COLO829 (cell line): ENCODE results near the gene PRSS2.
"Not testable (repeated sequence)": the region's sequence is repeated elsewhere in the genome, so short reads cannot be mapped to it uniquely, and the experiment has no call there.

Source experiments
- DNase-seq: peaks from one replicate; pipeline ENCODE4 v3.0.0; 2012; ENCODE audit warnings: low spot score

Gene PRSS2

GRCh38 chr7:142770661-142771352 is at the start of gene PRSS2:
Gene PRSS2, plus strand, starts transcription at chr7:142770970. Its CDS starts 13 bp downstream, at chr7:142770983.
- DNase-seq, result no peak

- DNase-seq, result no peak
These were observed 49.8 kb upstream of the PRSS2 start for GRCh38 chr7:142720986-142721385.

GRCh38 chr7:142722248-142722794 is 48.4 kb upstream of the PRSS2 start:
- DNase-seq, result no peak

GRCh38 chr7:142733271-142733670 is 37.5 kb upstream of the PRSS2 start:
- DNase-seq, result no peak

- DNase-seq, result no peak
These were observed 30.8 kb upstream of the PRSS2 start for GRCh38 chr7:142739923-142740492.

- no peak for DNase-seq
These were observed 30.0 kb upstream of the PRSS2 start for GRCh38 chr7:142740786-142741185.

- DNase-seq, result not testable (repeated sequence)
These were observed 28.8 kb upstream of the PRSS2 start for GRCh38 chr7:142741932-142742331.

GRCh38 chr7:142745091-142745635 is 25.6 kb upstream of the PRSS2 start:
- DNase-seq, result no peak

GRCh38 chr7:142745745-142746144 is 25.0 kb upstream of the PRSS2 start:
- no peak for DNase-seq

GRCh38 chr7:142746264-142746663 is 24.5 kb upstream of the PRSS2 start:
- DNase-seq, result no peak

- DNase-seq, result not testable (repeated sequence)
These were observed 22.4 kb upstream of the PRSS2 start for GRCh38 chr7:142748410-142748809.

GRCh38 chr7:142749218-142749993 is 21.4 kb upstream of the PRSS2 start, which contains the start of gene PRSS1:
Gene PRSS1, plus strand, starts transcription at chr7:142749472. Its CDS starts 13 bp downstream, at chr7:142749485.
- DNase-seq, result no peak

- no peak for DNase-seq
These were observed 20.3 kb upstream of the PRSS2 start for GRCh38 chr7:142750321-142750938.

- DNase-seq, result not testable (repeated sequence)
These were observed 19.1 kb upstream of the PRSS2 start for GRCh38 chr7:142751526-142752175.

GRCh38 chr7:142752376-142753225 is 18.2 kb upstream of the PRSS2 start:
- DNase-seq, result no peak

- DNase-seq, result no peak
These were observed 17.4 kb upstream of the PRSS2 start for GRCh38 chr7:142753366-142753765.

- not testable (repeated sequence) for DNase-seq
These were observed 16.8 kb upstream of the PRSS2 start for GRCh38 chr7:142753925-142754491.

- no peak for DNase-seq
These were observed 15.8 kb upstream of the PRSS2 start for GRCh38 chr7:142754681-142755575.

- DNase-seq, result not testable (repeated sequence)
These were observed 12.5 kb upstream of the PRSS2 start for GRCh38 chr7:142758312-142758711.
